Ishikawa (cell line): ENCODE measurements around the gene ZNF282.

Experiments used
- CEBPB ChIP-seq: IDR thresholded peaks from 2 replicates; pipeline ENCODE4 v1.6.1; 2012
- EP300 ChIP-seq: IDR thresholded peaks from 2 replicates; pipeline ENCODE4 v1.6.1; 2012; ENCODE audit warnings: borderline replicate concordance
- MAX ChIP-seq: IDR thresholded peaks from 2 replicates; pipeline ENCODE4 v1.6.1; 2012
- NFIC ChIP-seq: IDR thresholded peaks from 2 replicates; pipeline ENCODE4 v1.6.1; 2012
- REST ChIP-seq: IDR thresholded peaks from 2 replicates; pipeline ENCODE4 v1.6.1; 2012; ENCODE audit warnings: low read depth, mild to moderate bottlenecking
- TAF1 ChIP-seq: IDR thresholded peaks from 2 replicates; pipeline ENCODE4 v1.6.1; 2012; ENCODE audit warnings: low read depth, mild to moderate bottlenecking
- TCF12 ChIP-seq: IDR thresholded peaks from 2 replicates; pipeline ENCODE4 v1.6.1; 2012; ENCODE audit warnings: low read depth

GRCh38 chr7:149180722-149181449 lies 14.5 kb upstream of the ZNF282 start:
- TF ChIP-seq EP300 (no peak), TAF1 (no peak), NFIC (no peak), CEBPB (no peak), REST (no peak), MAX (no peak), TCF12 (no peak)
